Peyer's patch (tissue), 4 donors: ENCODE data around the gene C16orf96.

Experiments
- CTCF ChIP-seq, 6 experiments: fragments of 450-650 bp in 4 of 6; fragments of 200-600 bp in 2 of 6; sonication (generic) in 1 of 6; IDR thresholded peaks; one replicate each; pipeline ENCODE4 v1.5.1; 2017 to 2019; ENCODE audit warnings: antibody characterized with exemption in 6 of 6, mild to moderate bottlenecking in 3 of 6, moderate library complexity in 1 of 6
- POLR2A ChIP-seq, 2 donors: fragments of 450-650 bp; IDR thresholded peaks; one replicate each; pipeline ENCODE4 v1.5.1; 2017; ENCODE audit warnings: antibody characterized with exemption in 2 of 2, mild to moderate bottlenecking in 2 of 2, moderate library complexity in 2 of 2

- no peak for TF ChIP-seq CTCF (IDR thresholded peaks at IDR 0.05)
- no peak for TF ChIP-seq POLR2A (IDR thresholded peaks at IDR 0.05)
Measured at GRCh38 chr16:4520913-4521312, 35.2 kb upstream of the C16orf96 start.
